ENCODE data around the gene COL5A1.

DNA sequence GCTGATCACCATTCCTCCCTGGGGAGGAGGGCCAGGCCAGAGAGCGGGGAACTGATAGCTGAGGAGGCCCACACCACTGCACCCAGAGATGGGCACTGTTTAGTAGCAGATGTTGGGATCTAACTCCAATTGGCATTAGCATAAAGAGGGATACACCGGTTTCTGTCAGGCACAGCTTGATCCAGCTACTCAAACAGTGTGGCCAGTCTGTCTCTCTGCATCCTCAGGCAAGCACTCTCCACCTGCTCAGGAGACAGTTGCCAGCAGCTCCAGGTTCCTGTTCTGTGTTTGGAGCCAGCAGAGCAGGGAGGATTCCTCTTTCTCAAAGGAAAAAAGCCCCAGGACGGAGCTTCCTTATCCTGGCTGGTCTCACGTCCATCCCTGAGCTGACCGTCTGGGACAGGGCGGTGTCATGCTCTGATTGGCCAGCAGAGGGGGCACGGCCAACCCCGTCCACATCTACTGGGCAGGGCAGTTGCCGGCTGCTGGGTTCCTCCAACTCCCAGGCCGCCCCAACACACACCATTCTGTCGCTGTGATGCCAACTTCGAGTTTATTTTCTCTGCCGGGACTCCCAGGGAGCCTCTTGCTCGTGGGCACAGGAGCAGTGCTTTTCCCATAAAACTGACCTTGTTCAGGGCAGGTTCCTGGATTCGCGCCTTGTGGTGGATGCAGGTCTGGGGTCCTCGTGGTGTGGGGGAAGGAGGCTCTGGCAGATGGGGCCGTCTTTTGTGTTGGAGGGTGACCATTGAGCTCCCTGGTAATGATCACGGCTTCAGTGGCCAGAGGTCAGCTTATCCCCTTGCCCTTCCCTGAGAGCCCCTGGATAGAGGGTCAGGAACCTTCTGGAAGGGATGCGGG, 47.9 kb downstream of the COL5A1 start:
- TF ChIP-seq ZNF274 (IDR thresholded peaks at IDR 0.05; ENCODE audit: low read depth, low read length), result no peak
- no peak for TF ChIP-seq YY1 (IDR thresholded peaks at IDR 0.05; ENCODE audit: insufficient read depth, insufficient read length)
